HG03342 (cell line): ENCODE data around the gene IRF2.

Experiments used
- ATAC-seq: cut with Tn5 transposase; IDR thresholded peaks from one replicate; pipeline ENCODE4 v1.9.1; 2021; ENCODE audit warnings: mild to moderate bottlenecking, moderate library complexity; ENCODE audit not compliant: unreplicated experiment

Gene IRF2

DNA sequence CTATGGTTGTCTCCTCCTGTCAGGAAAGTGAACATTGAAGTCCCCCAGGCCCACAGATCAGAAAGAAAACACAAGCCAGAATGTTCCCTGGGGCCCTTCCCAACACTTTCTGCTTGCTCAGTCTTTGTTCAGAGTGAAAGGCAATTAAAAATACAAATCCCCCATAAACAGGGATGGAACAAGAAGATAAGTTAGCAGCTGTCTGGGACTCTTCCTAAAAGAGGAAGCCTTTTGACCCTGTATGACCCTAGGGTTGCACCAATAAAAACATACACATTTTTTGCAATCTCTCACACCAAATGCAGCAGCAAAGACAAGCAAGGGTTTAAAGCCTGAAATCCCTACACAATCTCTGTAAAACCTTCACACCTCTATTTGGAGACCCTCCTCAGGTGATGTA lies 22.6 kb downstream of the IRF2 start:
- no peak for ATAC-seq

DNA sequence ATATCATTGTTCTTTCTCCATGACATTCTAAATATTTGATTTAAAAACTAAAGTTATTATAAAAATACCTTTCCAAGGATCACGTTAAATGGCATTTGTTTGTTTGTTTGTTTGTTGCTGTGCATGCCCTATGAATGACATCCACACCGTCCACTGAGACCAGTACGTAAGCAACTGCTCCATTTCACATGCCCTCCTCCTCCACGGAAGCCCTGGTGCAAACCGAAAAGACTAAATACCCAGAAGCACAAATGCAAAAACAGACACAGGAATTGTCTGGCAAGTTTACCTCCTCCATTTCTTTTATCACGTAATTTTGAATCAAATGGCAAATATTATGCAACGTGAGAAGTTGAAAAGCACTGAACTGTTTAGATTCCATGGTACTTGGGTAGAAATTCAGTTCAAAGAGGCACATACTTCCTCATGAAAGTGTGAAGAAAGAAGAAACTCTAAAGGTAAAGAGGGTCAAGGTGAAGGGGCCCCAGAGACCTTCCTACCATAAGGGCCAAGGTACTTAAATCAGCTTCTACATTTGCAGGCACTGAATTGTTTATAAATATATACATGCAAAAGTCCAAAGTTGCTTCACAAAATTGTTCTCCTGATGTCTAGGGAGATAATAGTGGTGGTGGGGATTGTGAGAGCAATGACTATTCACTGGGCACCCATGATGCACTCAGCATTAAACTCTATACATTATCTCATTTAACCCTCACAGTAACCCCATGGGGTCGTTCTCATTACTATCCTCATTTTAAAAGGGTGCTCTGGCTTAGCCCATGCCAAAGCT lies 23.4 kb downstream of the IRF2 start:
- ATAC-seq = no peak

DNA sequence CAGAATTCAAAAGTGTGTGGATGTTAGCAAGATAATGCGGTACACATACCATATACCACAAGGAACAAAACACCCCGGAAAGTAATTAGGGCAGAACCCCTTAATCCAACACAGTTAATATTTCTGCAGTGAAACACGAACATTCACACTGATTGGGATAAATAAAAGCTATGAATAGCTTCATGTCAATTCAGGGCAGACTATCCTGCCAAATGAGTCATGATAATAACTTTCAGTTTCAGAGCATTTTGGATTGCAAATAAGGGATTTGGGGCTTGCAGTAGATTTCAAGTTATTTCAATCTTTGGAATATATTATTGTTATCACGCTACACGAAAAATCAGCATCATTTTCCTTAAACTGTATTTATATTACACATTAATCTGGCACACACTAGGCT lies 24.3 kb downstream of the IRF2 start:
- ATAC-seq = no peak

DNA sequence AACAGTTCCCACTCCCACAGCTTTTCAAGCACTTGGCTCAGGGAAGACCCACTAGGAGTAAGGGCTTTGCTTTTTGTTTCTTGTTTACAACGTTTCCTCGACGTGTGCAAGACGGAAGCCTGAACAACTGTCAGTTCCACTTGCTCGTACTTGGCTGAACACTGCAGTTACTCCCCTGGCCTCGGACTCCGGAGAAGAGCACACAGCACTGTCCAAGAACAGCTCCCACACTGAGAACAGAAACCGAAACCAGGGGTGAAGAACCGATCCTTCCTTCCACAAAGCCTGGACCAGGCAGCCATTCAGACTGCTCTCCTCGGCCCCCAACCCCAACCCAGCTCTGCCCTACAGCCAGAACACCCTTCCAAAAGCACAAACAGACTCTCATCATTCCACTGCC lies 25.5 kb downstream of the IRF2 start:
- peak; percentile 51 for ATAC-seq

DNA sequence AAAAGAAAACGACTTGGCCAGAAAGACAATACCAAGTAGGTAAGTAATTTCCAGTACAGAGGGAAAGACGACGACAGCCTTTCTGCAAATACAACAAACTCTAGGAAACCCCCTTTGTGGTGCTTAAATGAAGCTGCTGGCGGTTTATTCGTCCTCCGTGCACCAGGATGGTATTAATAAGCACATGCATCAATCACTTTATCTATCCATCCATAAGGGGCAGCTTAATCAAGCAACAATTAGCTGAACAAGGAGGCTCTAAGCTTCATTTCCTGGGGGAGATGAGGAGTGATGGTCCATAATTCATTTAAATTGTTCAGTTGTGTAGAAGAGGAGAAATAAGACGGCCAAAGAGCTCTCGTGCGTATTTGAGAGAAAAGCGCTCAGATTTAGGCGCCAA lies 26.2 kb downstream of the IRF2 start:
- ATAC-seq = no peak

DNA sequence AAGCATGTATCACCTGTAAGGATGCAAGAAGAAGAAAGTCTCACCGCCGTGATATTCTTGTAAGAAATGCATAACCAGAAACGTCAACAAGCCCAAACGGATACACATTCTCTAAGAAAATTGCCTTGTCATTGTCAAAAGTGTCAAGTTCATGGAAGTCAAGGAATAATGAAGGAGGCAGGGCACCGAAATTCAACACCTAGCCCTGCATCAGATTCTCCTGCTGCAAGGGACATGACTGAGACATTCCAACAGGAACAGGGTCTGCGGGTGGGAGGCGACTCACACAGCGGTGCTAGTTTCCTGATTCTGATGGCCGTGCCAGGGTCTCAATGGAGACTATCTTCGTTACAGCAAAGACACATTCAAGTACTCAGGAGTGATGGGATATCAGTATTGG lies 26.7 kb downstream of the IRF2 start:
- no peak for ATAC-seq

DNA sequence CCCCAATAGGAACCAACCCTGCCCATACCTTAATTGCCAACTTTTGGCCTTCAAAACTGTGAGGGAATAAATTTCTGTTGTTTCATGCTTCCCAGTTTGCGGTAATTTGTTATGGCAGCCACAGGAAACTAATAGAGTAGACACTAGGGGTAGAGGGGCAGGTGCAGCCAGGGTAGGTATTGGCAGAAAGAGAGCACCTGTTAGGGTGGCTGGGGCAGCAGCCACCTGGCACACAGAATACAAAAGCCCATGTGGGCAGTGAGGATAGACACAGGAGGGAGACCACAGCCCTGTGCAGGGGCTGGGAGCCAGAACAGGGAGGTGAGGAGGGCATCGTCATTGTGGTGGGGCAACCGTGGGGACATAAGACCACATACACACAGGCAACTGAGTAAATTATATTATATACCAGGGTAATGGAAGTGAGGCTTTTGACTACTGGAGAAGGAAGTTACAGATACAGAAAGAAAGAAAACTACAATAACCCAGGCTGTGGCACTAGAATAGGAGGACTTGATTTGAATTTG lies 28.2 kb downstream of the IRF2 start:
- ATAC-seq = no peak

DNA sequence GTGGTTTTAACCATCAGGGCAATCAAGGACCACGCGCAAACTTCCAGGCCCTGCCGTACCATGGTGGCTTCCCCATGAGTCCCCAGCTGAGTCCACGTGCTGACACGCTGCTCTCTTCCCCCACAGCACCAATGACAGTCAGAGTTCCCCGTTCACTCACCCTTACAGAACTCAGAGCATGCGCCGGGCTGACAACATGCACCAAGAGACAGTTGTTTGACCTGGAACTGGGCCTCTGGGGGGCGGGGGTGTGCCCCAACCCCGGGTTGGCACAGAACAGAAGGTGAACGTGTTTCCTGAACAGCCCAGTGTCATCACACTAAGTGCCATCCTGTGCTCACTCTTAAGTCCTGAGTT lies 29.4 kb downstream of the IRF2 start:
- ATAC-seq = peak; percentile 59

DNA sequence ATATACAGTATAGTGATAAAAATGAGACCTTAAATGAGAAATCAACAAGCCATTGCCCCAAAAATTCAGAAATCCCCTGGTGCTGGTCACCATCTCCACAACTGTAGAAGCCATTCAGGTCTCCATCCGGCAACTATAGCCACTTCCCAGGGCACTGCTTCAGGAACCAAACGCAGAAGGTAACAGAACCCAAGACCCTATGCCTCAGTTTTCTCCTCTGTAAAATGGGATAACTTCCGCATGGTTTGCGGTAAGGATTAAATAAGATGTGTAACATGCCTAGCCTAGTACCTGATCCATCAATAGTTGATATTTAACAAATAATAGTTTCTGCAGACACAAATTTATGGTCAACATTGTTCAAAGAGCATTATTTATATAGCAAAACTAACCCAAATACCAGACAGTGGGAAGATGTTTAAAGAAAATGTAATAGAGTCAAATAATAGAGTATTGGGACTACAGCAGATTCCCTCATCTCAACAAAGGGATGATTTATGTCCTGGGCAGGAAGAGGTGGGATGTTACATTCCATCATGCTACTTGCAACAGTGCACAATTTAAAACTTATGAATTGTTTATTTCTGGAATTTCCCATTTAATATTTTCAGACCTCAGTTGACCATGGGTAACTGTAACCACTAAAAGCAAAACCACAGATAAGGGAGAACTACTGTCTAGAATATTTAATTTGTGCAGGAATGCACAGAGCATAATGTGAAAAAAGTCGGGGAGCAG lies 30.0 kb downstream of the IRF2 start:
- ATAC-seq = no peak

DNA sequence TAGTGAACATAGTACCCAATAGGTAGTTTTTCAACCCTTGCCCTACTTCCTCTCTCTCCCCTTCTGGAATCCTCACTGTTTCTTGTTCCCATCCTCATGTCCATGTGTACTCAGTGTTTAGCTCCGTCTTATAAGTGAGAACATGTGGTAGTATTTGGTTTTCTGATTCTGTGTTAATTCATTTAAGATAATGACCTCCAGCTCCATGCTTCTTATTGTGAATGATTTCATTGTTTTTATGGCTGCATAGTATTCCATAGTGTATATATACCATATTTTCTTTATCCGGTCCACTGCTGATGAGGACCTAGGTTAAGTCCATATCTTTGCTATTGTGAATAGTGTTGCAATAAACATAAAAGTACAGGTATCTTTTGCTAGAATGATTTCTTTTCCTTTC lies 31.0 kb downstream of the IRF2 start:
- no peak for ATAC-seq

DNA sequence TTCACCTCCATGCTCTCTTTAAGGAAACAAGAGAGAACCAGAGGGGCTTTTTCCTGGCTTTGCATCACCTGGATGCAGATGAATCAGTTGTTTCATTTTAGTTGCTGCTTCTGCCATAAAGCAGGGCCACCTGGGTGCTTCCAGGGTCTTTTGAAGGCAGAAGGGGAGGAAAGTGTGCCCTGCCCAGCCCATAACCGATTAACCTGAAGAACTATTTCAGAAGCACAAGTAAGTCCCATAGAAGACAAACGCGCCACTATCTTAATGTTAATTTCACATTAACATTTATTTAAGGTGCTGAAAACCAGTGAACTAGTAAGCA lies 32.1 kb downstream of the IRF2 start:
- no peak for ATAC-seq

DNA sequence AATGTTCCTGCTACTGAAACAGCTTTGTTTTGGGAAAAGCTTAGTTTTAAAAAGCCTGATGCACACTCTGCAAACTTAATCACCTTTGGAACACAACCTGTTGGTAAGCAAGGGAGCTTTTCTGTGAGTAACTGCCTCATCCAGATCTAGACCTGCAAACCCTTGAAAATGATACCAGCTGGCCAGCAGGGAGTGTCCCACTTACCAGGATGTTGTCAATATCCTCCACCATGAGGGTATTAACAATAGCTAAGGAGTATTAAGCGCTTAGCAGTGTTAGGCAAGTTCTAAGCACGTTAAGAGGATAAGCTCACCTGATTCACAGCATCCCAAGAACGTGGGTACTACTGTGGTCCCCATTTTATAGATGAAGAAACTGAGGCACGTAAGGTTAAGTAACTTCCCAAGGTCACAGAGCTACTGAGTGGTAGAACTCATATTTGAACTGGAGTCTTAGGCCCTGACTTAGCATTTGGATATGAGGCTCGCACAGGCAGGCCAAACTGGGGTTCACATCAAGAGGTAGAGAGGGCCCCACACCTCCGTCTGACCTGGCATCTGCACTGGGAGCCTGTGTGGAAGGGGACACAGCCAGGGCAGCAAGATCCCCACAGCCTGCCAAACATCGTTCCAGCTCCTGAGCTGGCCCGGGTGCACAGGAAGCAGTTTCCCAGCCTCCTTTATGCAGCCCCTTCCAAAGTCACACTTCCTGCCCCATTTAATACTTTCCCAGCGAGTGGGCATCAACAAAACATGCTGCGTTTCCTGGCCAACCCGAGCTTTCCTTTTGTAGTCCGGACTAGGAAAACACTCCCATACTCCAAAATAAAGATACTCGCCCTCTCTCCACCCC lies 32.7 kb downstream of the IRF2 start:
- ATAC-seq = no peak

DNA sequence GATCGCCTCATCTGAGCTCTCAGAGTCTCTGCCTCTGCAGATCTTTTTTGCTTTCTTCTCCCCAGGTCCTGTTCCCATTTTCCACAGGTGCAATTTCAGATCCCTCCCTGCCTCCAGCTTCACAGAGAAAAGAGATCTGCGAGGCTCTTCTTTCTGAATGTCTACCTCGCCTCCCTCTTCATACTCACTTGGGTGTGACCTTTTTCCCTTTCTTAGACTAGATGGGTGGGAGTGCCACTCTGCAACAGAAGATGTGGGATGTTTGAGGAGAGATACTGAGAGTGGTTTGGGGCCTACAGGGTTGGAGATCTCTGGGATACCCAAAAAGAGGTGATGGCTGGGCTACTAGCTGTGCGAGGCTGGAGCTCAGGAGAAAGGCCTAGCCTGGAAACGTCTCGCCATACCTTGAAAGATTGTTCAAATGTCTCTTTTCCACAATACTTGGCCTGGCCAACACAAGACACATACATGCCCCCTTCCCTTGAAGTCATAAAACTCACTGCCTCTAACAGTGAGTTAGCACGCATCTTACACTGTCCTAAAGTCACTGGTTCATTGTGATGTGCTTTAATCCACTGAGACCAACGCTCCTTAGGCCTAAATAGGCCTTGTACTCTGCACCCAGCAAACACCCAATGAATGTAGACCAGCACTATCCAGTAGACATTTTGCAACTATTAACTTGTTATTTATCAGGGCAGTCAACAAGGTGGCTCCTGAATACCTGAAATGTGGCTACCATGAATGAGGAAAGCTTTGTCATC lies 33.6 kb downstream of the IRF2 start:
- ATAC-seq = no peak

DNA sequence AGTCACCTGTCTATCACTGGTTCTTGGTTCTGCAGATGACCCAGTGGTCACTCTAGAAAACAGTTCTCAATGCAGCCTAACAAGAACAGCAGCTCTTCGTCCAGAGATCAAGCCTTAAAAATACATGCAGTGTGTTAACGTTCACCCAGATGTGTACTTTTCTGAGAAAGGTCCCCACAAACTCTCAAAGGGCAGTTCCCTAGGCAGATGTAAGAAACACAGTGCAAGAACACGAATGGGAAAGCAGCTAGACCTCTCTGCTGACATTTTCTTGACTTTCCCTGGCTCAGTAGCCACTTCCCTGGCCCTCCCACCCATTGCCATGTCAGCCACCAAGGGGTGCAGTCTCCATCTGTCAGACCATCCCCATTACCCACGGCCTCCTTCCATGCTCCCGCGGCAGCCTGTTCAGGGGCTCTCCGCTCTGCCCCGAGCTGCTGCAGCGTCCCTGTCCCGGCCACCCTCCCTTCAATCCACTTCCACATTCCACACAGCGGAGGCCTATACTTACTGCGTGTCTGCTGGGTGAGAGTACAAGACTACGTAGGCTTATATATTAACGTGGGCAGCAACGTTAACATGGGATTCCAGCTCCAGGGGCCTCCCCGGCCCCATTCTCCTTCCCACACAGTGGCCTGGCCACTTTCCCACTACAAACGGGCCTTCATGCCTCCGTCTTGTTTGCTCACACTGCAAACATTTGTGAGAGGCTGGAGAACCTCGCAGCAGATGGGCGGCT lies 34.3 kb downstream of the IRF2 start:
- no peak for ATAC-seq

DNA sequence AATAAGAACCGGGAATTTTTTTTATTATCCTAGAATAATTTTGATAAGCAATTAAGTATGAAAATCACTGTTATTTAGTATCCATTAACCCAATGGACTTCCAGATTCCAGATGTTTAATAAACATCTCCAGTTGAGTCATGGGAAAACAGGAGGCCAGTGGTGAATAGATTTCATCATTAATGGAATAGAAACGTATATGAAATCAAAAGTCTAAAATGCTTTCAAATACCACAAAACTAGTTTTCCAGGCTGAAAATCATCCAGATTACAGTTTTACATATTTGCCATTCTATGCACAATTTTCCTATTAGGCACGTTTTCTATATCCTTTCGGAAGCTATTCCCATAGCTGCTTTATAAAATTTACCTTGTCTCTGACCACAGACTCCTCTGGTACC lies 35.0 kb downstream of the IRF2 start:
- ATAC-seq = no peak

DNA sequence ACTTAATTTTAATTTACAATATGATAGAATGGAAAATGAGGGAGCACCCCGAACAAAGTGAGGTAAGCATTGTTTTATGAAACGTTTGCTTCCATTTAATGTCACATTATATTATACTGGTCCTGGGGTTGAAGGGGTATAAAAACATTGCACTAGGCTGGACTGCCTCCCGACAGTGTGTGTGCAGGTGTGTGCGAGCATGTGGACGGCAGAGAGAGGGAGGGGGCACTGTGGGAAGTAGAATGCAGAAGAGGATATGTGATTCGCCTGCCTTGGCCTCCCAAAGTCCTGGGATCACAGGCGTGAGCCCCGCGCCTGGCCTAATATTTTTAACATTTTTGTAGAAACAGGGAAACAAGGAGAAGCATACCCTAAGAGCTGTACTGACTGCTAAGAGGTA lies 36.0 kb downstream of the IRF2 start:
- ATAC-seq = no peak

DNA sequence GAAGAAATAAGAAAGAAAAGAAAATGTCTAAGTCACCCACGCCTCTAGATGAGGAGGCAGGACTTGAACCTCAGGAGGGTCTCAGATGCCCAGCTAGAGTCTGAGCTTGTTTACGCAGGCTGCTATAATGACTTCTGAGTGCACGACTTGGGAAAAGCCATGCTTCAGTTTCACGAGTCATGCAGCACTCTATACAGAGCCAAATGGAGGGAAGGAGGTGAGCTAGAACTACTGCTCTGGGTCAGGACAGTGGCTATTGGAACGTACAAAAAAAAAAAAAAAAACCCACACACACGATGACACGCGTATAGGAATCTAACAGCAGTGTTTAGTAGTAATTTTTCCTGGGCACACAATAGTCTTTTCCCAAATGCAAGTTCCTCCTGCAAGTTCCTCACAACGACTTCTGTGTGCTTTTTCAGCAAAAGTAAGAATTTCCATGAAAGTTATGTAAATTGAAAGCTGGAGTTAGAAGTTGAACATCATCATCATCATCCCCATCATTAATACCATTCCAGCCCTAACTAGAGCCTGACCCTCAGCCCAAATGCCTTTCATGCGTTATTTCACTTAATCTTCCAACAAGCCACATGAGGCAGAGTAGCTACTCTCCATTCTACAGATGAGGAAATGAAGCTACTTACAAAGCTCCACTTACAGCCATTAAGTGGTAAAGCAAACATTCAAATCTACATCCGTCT lies 36.6 kb downstream of the IRF2 start:
- ATAC-seq = peak; percentile 46

DNA sequence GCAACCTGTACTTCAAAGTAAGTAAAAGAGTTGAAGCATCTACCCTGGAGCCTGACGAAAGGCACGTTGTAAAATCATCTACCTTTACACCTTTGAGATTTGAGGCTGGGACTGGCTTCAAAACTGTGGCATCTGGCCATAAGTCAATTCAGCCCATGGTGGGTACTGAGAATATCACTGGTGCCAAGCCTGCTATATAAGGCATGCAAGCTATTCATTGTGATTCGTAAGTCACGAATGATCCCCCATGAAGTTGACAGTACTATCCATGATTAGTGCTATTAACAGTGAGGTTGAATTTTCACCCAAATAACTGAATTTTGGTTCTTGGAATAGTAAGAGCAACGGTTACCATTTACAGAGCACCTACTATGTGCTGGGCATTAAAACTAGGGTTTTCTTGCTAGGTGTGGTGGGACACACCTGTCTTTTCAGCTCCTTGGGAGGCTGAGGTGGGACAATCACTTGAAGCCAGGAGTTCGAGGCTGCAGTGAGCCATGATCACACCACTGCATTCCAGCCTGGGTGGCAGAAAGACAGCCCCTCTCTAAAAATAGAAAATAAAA lies 39.8 kb downstream of the IRF2 start:
- no peak for ATAC-seq

DNA sequence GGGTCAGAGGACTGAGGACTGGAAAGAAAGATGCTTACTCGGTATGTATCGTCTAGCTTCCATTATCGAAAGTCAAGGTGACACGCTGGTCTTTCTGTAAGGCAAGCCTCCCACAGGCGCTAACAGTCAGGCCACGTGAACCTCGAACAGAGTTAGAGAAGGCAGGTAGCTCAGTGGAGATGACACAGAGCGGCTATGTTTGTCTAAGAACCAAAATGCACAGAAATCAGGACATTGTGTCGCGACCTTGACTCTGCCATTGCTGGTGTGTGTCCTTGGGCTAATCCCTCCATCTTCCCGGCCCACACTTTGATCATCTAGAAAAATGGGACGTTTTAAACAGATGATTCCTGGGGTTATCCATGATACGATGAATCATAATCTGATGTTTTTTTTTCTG lies 40.3 kb downstream of the IRF2 start:
- ATAC-seq = no peak
